Measurements from ENCODE around the gene DDX42. TPM values are rescaled to one million over a fixed set of nuclear protein-coding genes. Genes with fewer than 3 reads are reported as not detected.

Gene DDX42
- total RNA-seq, 2 donors from 2014 or later, result 119 to 121 TPM

- Mint-ChIP-seq H3K4me1 (peaks cover 10% of the 10 kb centered on the region), H3K36me3 (ENCODE audit: low read depth) (peaks cover 100% of the 10 kb centered on the region), H3K27ac (peak overlapping the region; percentile 38), H3K9me3 (no peaks in the 10 kb centered on the region), H3K4me3 (no peak overlapping the region), H3K27me3 (no peaks in the 10 kb centered on the region)
- ATAC-seq (replicated peaks), result no peak
Observed at GRCh38 chr17:63766754-63767153, 7.2 kb upstream of the DDX42 start.

- H3K27ac Mint-ChIP-seq, result no peak overlapping the region
Observed at GRCh38 chr17:63768433-63768832, 5.5 kb upstream of the DDX42 start.

DNA sequence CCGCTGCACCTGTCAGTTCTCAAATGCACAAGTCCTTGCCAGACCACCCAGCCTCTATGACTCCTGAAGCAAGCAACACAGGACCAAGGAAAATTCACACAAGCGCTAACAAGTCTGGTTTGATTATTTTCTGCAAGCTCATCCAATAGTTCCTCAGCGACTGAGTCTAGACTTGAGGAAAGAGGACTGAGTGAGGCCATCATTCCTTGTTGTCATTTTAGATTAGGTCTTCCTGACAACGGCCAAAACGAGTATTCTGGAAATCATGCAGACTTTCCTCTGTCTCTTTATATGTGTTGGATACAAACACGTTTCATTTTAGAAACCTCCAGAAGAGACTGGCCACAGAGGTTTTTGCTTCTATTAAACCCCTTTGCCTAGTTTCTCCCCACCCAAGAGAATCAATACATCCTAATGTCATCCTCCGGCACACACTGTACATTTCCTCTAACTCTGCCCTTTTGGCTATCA, 1.1 kb upstream of the DDX42 start:
- H3K27ac Mint-ChIP-seq, result peak overlapping the region; percentile 98
- H3K27me3 Mint-ChIP-seq, result no peaks in the 10 kb centered on the region
- peaks cover 100% of the 10 kb centered on the region for H3K36me3 Mint-ChIP-seq (ENCODE audit: low read depth)
- H3K9me3 Mint-ChIP-seq, result no peaks in the 10 kb centered on the region
- peaks cover 23% of the 10 kb centered on the region for H3K4me1 Mint-ChIP-seq
- ATAC-seq (replicated peaks), result no peak
- peak overlapping the region; percentile 93 for H3K4me3 Mint-ChIP-seq

More at GRCh38 chr17:63768433-63768832, 5.5 kb upstream of the DDX42 start:
- Mint-ChIP-seq H3K36me3 (ENCODE audit: low read depth) (peaks cover 100% of the 10 kb centered on the region), H3K27me3 (no peaks in the 10 kb centered on the region), H3K4me1 (peaks cover 10% of the 10 kb centered on the region), H3K9me3 (no peaks in the 10 kb centered on the region), H3K4me3 (no peak overlapping the region)
- ATAC-seq (replicated peaks), result no peak

GRCh38 chr17:63773272-63774140, 464 bp upstream of the DDX42 start, which contains the start of gene CCDC47:
Gene CCDC47 (minus strand): TSS chr17:63773597. CDS start chr17:63766175, 7,422 bp downstream.
- Mint-ChIP-seq H3K27ac (peak within 1 kb of the TSS; percentile 98), H3K4me1 (peaks cover 26% of the 10 kb centered on the region), H3K9me3 (no peaks in the 10 kb centered on the region), H3K27me3 (no peaks in the 10 kb centered on the region), H3K4me3 (peak within 1 kb of the TSS; percentile 93), H3K36me3 (ENCODE audit: low read depth) (peaks cover 100% of the 10 kb centered on the region)
- peak; percentile 88 for ATAC-seq (replicated peaks)

GRCh38 chr17:63774969-63775265, 947 bp downstream of the DDX42 start:
- ATAC-seq (replicated peaks), result no peak
- no peaks in the 10 kb centered on the region for H3K9me3 Mint-ChIP-seq
- peaks cover 100% of the 10 kb centered on the region for H3K36me3 Mint-ChIP-seq (ENCODE audit: low read depth)
- H3K27me3 Mint-ChIP-seq, result no peaks in the 10 kb centered on the region
- peak overlapping the region; percentile 93 for H3K4me3 Mint-ChIP-seq
- peaks cover 32% of the 10 kb centered on the region for H3K4me1 Mint-ChIP-seq
- peak overlapping the region; percentile 98 for H3K27ac Mint-ChIP-seq

GRCh38 chr17:63775420-63775819, 1.4 kb downstream of the DDX42 start:
- H3K27me3 Mint-ChIP-seq, result no peaks in the 10 kb centered on the region
- no peaks in the 10 kb centered on the region for H3K9me3 Mint-ChIP-seq
- H3K27ac Mint-ChIP-seq, result peak overlapping the region; percentile 98
- peak overlapping the region; percentile 93 for H3K4me3 Mint-ChIP-seq
- ATAC-seq (replicated peaks), result no peak
- peaks cover 100% of the 10 kb centered on the region for H3K36me3 Mint-ChIP-seq (ENCODE audit: low read depth)
- peaks cover 38% of the 10 kb centered on the region for H3K4me1 Mint-ChIP-seq

DNA sequence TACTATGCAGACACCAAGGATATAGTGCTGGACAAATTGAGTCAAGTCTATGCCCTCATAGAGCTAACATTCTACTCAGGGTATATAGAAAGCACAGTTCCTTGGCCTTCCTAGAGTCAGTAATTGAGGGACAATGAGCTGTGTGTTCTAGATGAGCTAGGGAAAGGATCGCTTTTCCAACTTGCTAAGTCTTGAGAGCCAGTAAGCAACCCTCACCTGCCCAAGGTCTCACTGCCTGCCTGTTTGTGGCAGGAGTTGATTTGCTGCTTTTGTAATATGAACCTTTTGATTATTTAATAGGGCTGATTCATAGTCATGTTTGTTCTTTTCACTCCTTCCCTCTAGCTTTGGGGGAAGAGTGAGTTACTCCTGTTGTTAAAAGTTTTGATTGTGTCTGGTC, 6.5 kb downstream of the DDX42 start:
- no peaks in the 10 kb centered on the region for H3K27me3 Mint-ChIP-seq
- H3K27ac Mint-ChIP-seq, result peak overlapping the region; percentile 58
- ATAC-seq (replicated peaks), result no peak
- H3K9me3 Mint-ChIP-seq, result no peaks in the 10 kb centered on the region
- H3K36me3 Mint-ChIP-seq (ENCODE audit: low read depth), result peaks cover 98% of the 10 kb centered on the region
- H3K4me3 Mint-ChIP-seq, result peak overlapping the region; percentile 21
- peaks cover 53% of the 10 kb centered on the region for H3K4me1 Mint-ChIP-seq

DNA sequence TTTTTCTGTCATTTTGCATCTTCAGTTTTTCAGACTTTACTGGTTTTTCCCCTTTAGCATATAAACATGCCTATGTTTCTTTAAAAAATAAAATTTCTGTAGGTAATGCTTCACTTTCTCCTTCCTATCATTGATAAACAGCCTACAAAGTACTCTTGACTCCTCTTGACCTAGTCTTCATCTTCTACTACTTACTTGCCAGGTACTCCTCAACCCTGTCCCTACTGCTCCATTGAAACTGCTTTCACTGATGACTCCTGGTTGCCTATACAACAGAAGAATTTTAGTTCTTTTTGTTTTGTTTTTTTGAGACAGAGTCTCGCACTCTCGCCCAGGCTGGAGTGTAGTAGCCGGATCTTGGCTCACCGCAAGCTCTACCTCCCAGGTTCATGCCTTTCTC, 7.0 kb downstream of the DDX42 start:
- H3K36me3 Mint-ChIP-seq (ENCODE audit: low read depth), result peaks cover 98% of the 10 kb centered on the region
- peak overlapping the region; percentile 1 for H3K27ac Mint-ChIP-seq

DNA sequence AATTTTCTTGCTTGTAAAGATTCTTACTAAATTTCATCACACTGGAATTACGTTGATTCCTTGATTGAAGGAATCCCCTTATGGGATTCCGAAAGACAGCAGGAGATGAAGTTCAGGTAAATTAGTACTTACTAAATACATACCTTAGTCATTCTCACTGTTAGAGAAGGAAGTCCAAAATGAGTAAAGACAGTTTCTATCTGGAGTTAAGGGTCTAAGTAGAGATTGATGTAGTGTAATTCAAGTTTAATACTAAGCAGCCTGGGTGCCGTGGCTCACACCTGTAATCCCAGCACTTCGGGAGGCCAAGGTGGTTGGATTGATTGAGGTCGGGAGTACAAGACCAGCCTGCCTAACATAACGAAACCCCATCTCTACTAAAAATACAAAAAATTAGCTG, 9.6 kb downstream of the DDX42 start:
- Mint-ChIP-seq H3K27me3 (no peaks in the 10 kb centered on the region), H3K4me3 (no peak overlapping the region), H3K9me3 (no peaks in the 10 kb centered on the region), H3K36me3 (ENCODE audit: low read depth) (peaks cover 98% of the 10 kb centered on the region), H3K4me1 (peaks cover 34% of the 10 kb centered on the region), H3K27ac (peak overlapping the region; percentile 5)
- peak; percentile 39 for ATAC-seq (replicated peaks)

More for the DNA sequence above, 7.0 kb downstream of the DDX42 start:
- no peaks in the 10 kb centered on the region for H3K9me3 Mint-ChIP-seq
- H3K4me1 Mint-ChIP-seq, result peaks cover 49% of the 10 kb centered on the region
- ATAC-seq (replicated peaks), result no peak
- no peak overlapping the region for H3K4me3 Mint-ChIP-seq
- no peaks in the 10 kb centered on the region for H3K27me3 Mint-ChIP-seq

GRCh38 chr17:63785556-63785955, 11.6 kb downstream of the DDX42 start:
- no peak for ATAC-seq (replicated peaks)
- H3K9me3 Mint-ChIP-seq, result no peaks in the 10 kb centered on the region
- H3K27ac Mint-ChIP-seq, result no peak overlapping the region
- peaks cover 98% of the 10 kb centered on the region for H3K36me3 Mint-ChIP-seq (ENCODE audit: low read depth)
- no peaks in the 10 kb centered on the region for H3K27me3 Mint-ChIP-seq
- H3K4me3 Mint-ChIP-seq, result no peak overlapping the region
- H3K4me1 Mint-ChIP-seq, result peaks cover 21% of the 10 kb centered on the region

GRCh38 chr17:63786117-63786516, 12.1 kb downstream of the DDX42 start:
- H3K36me3 Mint-ChIP-seq (ENCODE audit: low read depth), result peaks cover 94% of the 10 kb centered on the region

DNA sequence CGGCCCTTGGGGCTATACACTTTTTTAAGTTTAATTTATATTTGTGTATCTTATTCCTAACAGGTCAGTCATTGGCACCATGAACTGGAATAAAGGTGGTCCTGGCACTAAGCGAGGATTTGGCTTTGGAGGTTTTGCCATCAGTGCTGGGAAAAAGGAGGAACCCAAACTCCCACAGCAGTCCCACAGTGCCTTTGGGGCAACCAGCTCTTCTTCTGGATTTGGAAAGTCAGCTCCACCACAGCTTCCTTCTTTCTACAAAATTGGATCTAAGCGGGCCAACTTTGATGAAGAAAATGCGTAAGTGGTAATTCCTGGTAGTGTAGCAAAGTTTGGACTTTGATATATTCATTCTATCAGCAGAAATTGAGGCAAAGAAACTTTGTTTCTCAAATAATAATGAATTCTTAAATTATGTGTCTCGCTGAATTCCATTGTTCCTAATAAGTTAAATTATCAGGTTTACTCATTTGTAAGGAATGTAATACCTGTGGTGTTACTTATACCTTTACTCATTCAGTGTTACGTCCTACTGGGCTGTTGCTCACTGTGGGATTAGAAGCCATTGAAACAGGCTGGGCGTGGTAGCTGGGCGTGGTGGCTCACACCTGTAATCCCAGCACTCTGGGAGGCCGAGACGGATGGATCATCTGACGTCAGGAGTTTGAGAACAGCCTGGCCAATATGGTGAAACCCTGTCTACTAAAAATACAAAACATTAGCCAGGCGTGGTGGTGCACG, 13.2 kb downstream of the DDX42 start:
- ATAC-seq (replicated peaks), result no peak
- Mint-ChIP-seq H3K4me3 (no peak overlapping the region), H3K36me3 (ENCODE audit: low read depth) (peaks cover 96% of the 10 kb centered on the region), H3K27me3 (no peaks in the 10 kb centered on the region), H3K4me1 (peaks cover 11% of the 10 kb centered on the region), H3K9me3 (no peaks in the 10 kb centered on the region), H3K27ac (no peak overlapping the region)

More at GRCh38 chr17:63786117-63786516, 12.1 kb downstream of the DDX42 start:
- peaks cover 16% of the 10 kb centered on the region for H3K4me1 Mint-ChIP-seq
- no peaks in the 10 kb centered on the region for H3K27me3 Mint-ChIP-seq
- H3K27ac Mint-ChIP-seq, result no peak overlapping the region
- no peaks in the 10 kb centered on the region for H3K9me3 Mint-ChIP-seq
- no peak overlapping the region for H3K4me3 Mint-ChIP-seq
- ATAC-seq (replicated peaks), result no peak

GRCh38 chr17:63790057-63790456, 16.1 kb downstream of the DDX42 start:
- H3K9me3 Mint-ChIP-seq, result no peaks in the 10 kb centered on the region
- no peak overlapping the region for H3K4me3 Mint-ChIP-seq
- no peaks in the 10 kb centered on the region for H3K4me1 Mint-ChIP-seq
- H3K27me3 Mint-ChIP-seq, result no peaks in the 10 kb centered on the region
- H3K27ac Mint-ChIP-seq, result no peak overlapping the region
- ATAC-seq (replicated peaks), result no peak
- H3K36me3 Mint-ChIP-seq (ENCODE audit: low read depth), result peaks cover 96% of the 10 kb centered on the region

DNA sequence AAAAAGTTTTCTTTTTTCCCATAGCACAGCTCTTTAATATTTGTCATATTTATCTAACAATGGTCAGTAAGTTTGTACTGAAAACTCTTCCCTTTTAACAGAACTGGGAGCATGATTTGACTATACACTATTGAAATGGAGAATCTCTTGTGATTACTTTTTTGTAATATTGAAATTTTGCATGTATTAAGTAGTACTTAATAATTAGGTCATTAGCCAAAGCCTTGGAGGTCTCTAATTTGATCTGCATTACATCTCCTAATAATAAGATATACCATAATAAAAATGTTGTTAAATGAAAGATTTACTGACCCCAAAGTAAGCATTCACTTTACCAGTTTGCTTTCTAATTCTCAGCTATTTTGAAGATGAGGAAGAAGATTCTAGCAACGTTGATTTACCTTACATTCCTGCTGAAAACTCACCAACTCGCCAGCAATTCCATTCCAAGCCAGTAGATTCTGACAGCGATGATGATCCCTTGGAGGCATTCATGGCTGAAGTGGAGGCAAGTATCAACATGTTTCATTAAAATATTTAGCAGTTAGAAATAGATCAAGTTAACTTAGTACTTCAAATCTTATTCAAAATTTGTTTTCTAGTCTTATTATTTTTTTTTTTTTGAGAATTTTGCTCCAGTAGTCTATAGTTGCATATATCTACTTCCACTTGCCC, 18.2 kb downstream of the DDX42 start:
- no peak overlapping the region for H3K27ac Mint-ChIP-seq
- H3K4me1 Mint-ChIP-seq, result no peaks in the 10 kb centered on the region
- peaks cover 96% of the 10 kb centered on the region for H3K36me3 Mint-ChIP-seq (ENCODE audit: low read depth)
- no peaks in the 10 kb centered on the region for H3K27me3 Mint-ChIP-seq
- no peaks in the 10 kb centered on the region for H3K9me3 Mint-ChIP-seq
- no peak for ATAC-seq (replicated peaks)
- H3K4me3 Mint-ChIP-seq, result no peak overlapping the region
